Measurements from ENCODE around the gene SH3PXD2A. TPM values are rescaled to one million over a fixed set of nuclear protein-coding genes. Genes with fewer than 3 reads are reported as not detected.

Gene SH3PXD2A
- total RNA-seq, 1 experiment from 2014 or later: 54.9 TPM

- Histone ChIP-seq H3K4me1 (ENCODE audit: insufficient read depth, low read length, poor library complexity, severe bottlenecking) (peaks cover 17% of the 10 kb centered on the region), H3K36me3 (ENCODE audit: insufficient read depth, low read length, poor library complexity, severe bottlenecking) (peaks cover 25% of the 10 kb centered on the region), H3K27ac (ENCODE audit: low read depth, low read length, poor library complexity, severe bottlenecking) (no peak overlapping the region), H3K9me3 (ENCODE audit: low read depth, low read length, poor library complexity, severe bottlenecking) (no peaks in the 10 kb centered on the region), H3K27me3 (replicated peaks; ENCODE audit: insufficient read depth, low read depth, low read length, poor library complexity) (no peaks in the 10 kb centered on the region), H3K4me3 (ENCODE audit: low read depth, low read length, poor library complexity, severe bottlenecking) (no peak overlapping the region)
- no TSS peak for BruUV-seq (replicated peaks)
- DNase-seq (ENCODE audit: low spot score): no peak
- TF ChIP-seq EZH2 (IDR thresholded peaks at IDR 0.05; ENCODE audit: borderline replicate concordance, low read depth, low read length, poor library complexity, severe bottlenecking) (no peak), CTCF (conservative IDR thresholded peaks at IDR 0.05; ENCODE audit: low read depth, low read length) (no peak)
- intact Hi-C loops (cut with micrococcal nuclease; ENCODE audit: unreplicated experiment): no loop called here
- ChIA-PET POLR2A (ENCODE audit: low non-redundant PET) (no interaction called here), CTCF (no interaction called here)
Observed at GRCh38 chr10:103658049-103658577, 197.3 kb downstream of the SH3PXD2A start.

DNA sequence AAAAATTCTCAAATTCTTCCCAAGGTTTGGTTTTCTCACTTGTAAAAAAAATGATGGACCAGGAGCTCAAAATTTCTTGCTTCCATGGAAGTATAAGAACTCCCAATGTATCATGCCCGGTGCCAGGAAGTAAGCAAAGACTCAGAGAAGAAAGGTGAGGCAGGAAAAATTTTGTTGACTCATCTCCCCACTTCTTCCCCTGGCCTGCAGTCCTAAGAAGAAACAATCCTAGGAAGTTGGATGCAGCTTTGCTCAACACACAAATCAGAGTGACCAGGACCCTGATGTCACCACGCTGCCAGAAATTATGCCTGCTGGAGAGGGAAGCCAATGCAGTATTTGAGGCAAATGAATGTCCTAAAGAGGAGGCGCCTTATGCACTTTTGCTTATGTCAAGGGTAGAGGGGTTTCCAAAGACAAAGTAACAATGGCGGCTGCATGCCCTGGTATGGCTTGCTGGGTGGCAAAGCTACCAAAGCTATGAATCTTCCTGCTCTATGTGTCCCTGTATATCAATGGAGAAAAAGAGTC, 198.2 kb downstream of the SH3PXD2A start:
- intact Hi-C loops (cut with micrococcal nuclease; ENCODE audit: unreplicated experiment): no loop called here
- H3K27me3 ChIP-seq (replicated peaks; ENCODE audit: insufficient read depth, low read depth, low read length, poor library complexity): no peaks in the 10 kb centered on the region
- ChIA-PET POLR2A (ENCODE audit: low non-redundant PET) (no interaction called here), CTCF (interaction anchor here (0.5 kb wide), 1 partner anchor 562 kb away, joined by 3 read pairs; no protein-coding TSS in a partner anchor)
- H3K4me1 ChIP-seq (ENCODE audit: insufficient read depth, low read length, poor library complexity, severe bottlenecking): peaks cover 17% of the 10 kb centered on the region
- TF ChIP-seq CTCF (conservative IDR thresholded peaks at IDR 0.05; ENCODE audit: low read depth, low read length) (no peak), EZH2 (IDR thresholded peaks at IDR 0.05; ENCODE audit: borderline replicate concordance, low read depth, low read length, poor library complexity, severe bottlenecking) (no peak)
- no peak overlapping the region for H3K27ac ChIP-seq (ENCODE audit: low read depth, low read length, poor library complexity, severe bottlenecking)
- no peaks in the 10 kb centered on the region for H3K9me3 ChIP-seq (ENCODE audit: low read depth, low read length, poor library complexity, severe bottlenecking)
- no peak overlapping the region for H3K4me3 ChIP-seq (ENCODE audit: low read depth, low read length, poor library complexity, severe bottlenecking)
- DNase-seq (ENCODE audit: low spot score): no peak
- BruUV-seq (replicated peaks): no TSS peak
- peaks cover 29% of the 10 kb centered on the region for H3K36me3 ChIP-seq (ENCODE audit: insufficient read depth, low read length, poor library complexity, severe bottlenecking)

GRCh38 chr10:103654925-103655324, 200.5 kb downstream of the SH3PXD2A start:
- intact Hi-C loops (cut with micrococcal nuclease; ENCODE audit: unreplicated experiment): no loop called here
- CTCF ChIA-PET: no interaction called here

More at GRCh38 chr10:103654925-103655324, 200.5 kb downstream of the SH3PXD2A start:
- TF ChIP-seq EZH2 (IDR thresholded peaks at IDR 0.05; ENCODE audit: borderline replicate concordance, low read depth, low read length, poor library complexity, severe bottlenecking): no peak
- TF ChIP-seq CTCF (conservative IDR thresholded peaks at IDR 0.05; ENCODE audit: low read depth, low read length): no peak
- Histone ChIP-seq H3K27me3 (replicated peaks; ENCODE audit: insufficient read depth, low read depth, low read length, poor library complexity) (no peaks in the 10 kb centered on the region), H3K27ac (ENCODE audit: low read depth, low read length, poor library complexity, severe bottlenecking) (no peak overlapping the region), H3K9me3 (ENCODE audit: low read depth, low read length, poor library complexity, severe bottlenecking) (no peaks in the 10 kb centered on the region), H3K36me3 (ENCODE audit: insufficient read depth, low read length, poor library complexity, severe bottlenecking) (peaks cover 29% of the 10 kb centered on the region), H3K4me1 (ENCODE audit: insufficient read depth, low read length, poor library complexity, severe bottlenecking) (no peaks in the 10 kb centered on the region), H3K4me3 (ENCODE audit: low read depth, low read length, poor library complexity, severe bottlenecking) (no peak overlapping the region)
- BruUV-seq (replicated peaks): no TSS peak
- no peak for DNase-seq (ENCODE audit: low spot score)
- POLR2A ChIA-PET (ENCODE audit: low non-redundant PET): no interaction called here
